Upper lobe of left lung (tissue), 6 donors: ENCODE data around the gene AJUBA. TPM values are rescaled to one million over a fixed set of nuclear protein-coding genes. Genes with fewer than 3 reads are reported as not detected.

Source experiments
- ATAC-seq, 2 donors: fragments of 200-7000 bp; cut with Tn5 transposase; one replicate each; pipeline ENCODE4 v1.9.1; 2022; ENCODE audit warnings: mild to moderate bottlenecking in 2 of 2, moderate library complexity in 2 of 2; ENCODE audit not compliant: low FRiP score in 2 of 2
- DNase-seq, 2 donors: peaks; one replicate each; pipeline ENCODE4 v3.0.0-alpha.2; 2019 to 2020
- H3K27ac ChIP-seq, 4 donors: fragments of 200-600 bp; sonication (generic); one replicate each; pipeline ENCODE4 v1.5.1; 2016 to 2019
- H3K27me3 ChIP-seq, 4 donors: fragments of 200-600 bp; sonication (generic); one replicate each; pipeline ENCODE4 v1.5.1; 2017 to 2019
- H3K36me3 ChIP-seq, 4 donors: fragments of 200-600 bp; sonication (generic); one replicate each; pipeline ENCODE4 v1.5.1; 2016 to 2019
- H3K4me1 ChIP-seq, 4 donors: fragments of 200-600 bp; sonication (generic); one replicate each; pipeline ENCODE4 v1.5.1; 2018 to 2019
- H3K4me3 ChIP-seq, 4 donors: fragments of 200-600 bp; sonication (generic); one replicate each; pipeline ENCODE4 v1.5.1; 2017 to 2019; ENCODE audit warnings: mild to moderate bottlenecking in 2 of 4, moderate library complexity in 1 of 4
- H3K9me3 ChIP-seq, 4 donors: fragments of 200-600 bp; sonication (generic); one replicate each; pipeline ENCODE4 v1.5.1; 2018 to 2019
- EP300 ChIP-seq, 4 donors: sonication (generic); formaldehyde crosslinking; IDR thresholded peaks; one replicate each; pipeline ENCODE4 v1.5.1; 2017; ENCODE audit warnings: antibody characterized with exemption in 4 of 4, control low read depth in 2 of 4
- POLR2A ChIP-seq, 4 donors: fragments of 450-650 bp; IDR thresholded peaks; one replicate each; pipeline ENCODE4 v1.5.1; 2016 to 2017; ENCODE audit warnings: antibody characterized with exemption in 4 of 4, mild to moderate bottlenecking in 2 of 4
- POLR2AphosphoS5 ChIP-seq, 2 donors: sonication (generic); formaldehyde crosslinking; IDR thresholded peaks; one replicate each; pipeline ENCODE4 v1.5.1; 2017; ENCODE audit warnings: antibody characterized with exemption in 2 of 2
- WGBS, 2 donors: methylation state at CpG; one replicate each; pipeline ENCODE4 v1.1.5; 2017 to 2018; 5-methylcytosine and 5-hydroxymethylcytosine counted together
- total RNA-seq, 6 donors: library from RNA; depleted of rRNA in 4 of 6; stranded (reverse); fragments of >200 nt in 4 of 6; gene quantifications; one replicate each; pipeline versions ENCODE4 v1.1.0 to v1.2.1, GENCODE V29; 2016 to 2021
- TF ChIP-seq, protein P1 (sequence below), 6 experiments: fragments of 450-650 bp in 4 of 6; fragments of 200-600 bp in 2 of 6; sonication (generic) in 2 of 6; IDR thresholded peaks; one replicate each; pipeline ENCODE4 v1.5.1; 2016 to 2019; ENCODE audit warnings: antibody characterized with exemption in 6 of 6
- donor health status: DM: no; HTN: no; CAD: no; lungs with moderate emphysema.
- donor health status: DM: no; HTN: yes; CAD: no; lungs with severe emphysema.

Gene AJUBA
- total RNA-seq, 6 donors from 2014 or later: 34.4 to 50.3 (median 39.5) TPM

DNA sequence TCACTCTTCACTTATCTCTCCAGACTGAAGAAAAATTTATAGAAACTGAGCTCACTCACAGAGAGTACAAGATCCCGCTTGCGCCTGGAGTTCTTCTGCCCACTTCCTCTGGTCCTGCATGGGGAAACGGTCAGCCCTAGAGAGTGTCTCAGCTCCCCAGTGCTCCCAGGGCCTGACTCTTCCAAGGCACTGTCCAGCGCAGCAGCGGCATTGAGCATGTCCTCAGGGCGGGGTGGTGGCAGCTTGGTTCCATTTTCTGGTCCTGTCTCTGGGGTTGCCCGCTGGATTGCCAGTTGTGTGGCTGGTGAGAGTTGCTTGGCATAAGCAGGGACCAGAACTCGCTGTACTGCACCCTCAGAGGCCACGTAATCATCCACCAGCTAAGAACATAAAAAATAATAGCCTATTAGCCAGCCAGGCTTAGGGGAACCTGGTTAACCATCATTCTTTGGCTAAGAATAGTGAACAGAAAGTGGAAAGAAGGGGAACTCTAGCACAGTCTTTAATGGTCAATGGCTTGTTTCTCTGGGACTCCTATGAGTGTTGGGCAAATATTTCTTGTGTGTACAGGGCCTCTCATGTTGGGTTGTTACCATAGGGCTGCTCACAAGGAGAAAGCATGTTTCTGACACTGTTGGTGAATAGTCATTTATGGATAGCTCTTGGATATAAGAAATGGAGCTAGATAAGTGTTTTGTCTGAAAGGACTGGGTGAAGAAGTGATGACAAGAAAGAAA lies 13.7 kb upstream of the AJUBA start:
- Histone ChIP-seq H3K4me1 (peaks cover 6 to 14% (median 9%) of the 10 kb centered on the region in 4 donors), H3K27me3 (no peaks in the 10 kb centered on the region), H3K9me3 (no peaks in the 10 kb centered on the region), H3K36me3 (peaks cover 0 to 12% (median 2%) of the 10 kb centered on the region in 4 donors), H3K27ac (peak overlapping the region in 1 of 4 donors; percentile 27), H3K4me3 (no peak overlapping the region)
- peak in 1 of 2 donors; percentile 56 for ATAC-seq
- WGBS, 2 donors: 72 to 81% methylated on average over 5 to 9 of the region's 9 CpGs
- no peak for DNase-seq
- no peak for TF ChIP-seq EP300 (IDR thresholded peaks at IDR 0.05)
- TF ChIP-seq POLR2A (IDR thresholded peaks at IDR 0.05): no peak
- no peak for TF ChIP-seq POLR2AphosphoS5 (IDR thresholded peaks at IDR 0.05)
- TF ChIP-seq, protein P1, sequence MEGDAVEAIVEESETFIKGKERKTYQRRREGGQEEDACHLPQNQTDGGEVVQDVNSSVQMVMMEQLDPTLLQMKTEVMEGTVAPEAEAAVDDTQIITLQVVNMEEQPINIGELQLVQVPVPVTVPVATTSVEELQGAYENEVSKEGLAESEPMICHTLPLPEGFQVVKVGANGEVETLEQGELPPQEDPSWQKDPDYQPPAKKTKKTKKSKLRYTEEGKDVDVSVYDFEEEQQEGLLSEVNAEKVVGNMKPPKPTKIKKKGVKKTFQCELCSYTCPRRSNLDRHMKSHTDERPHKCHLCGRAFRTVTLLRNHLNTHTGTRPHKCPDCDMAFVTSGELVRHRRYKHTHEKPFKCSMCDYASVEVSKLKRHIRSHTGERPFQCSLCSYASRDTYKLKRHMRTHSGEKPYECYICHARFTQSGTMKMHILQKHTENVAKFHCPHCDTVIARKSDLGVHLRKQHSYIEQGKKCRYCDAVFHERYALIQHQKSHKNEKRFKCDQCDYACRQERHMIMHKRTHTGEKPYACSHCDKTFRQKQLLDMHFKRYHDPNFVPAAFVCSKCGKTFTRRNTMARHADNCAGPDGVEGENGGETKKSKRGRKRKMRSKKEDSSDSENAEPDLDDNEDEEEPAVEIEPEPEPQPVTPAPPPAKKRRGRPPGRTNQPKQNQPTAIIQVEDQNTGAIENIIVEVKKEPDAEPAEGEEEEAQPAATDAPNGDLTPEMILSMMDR (IDR thresholded peaks at IDR 0.05): no peak

DNA sequence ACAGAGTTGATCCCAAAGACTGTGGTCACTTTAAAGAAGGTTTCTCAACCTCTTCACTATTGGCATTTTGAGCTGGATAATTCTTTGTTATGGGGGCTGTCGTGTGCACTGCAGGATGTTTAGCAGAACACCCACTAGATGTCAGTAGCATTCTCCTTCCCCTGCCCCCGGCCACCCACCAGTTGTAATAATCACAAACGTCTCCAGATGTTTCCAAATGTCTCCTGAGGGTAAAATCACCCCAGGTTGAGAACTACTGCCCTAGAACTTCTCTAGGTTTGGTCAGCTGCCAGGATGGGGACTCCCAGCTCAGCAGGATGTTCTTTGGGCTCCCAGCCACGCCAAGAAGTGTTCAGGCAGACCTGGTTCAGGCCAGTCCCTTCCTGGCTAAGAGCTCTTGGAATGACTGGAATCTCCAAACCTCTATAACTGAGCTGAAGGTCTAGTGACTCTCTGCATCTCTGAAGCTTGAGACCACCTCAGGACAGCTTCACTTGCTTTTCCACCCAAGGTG lies 12.5 kb upstream of the AJUBA start:
- DNase-seq: peak in 1 of 2 donors; percentile 78
- H3K4me1 ChIP-seq: peaks cover 6 to 14% (median 9%) of the 10 kb centered on the region in 4 donors
- 11 to 12% methylated on average over 4 of the region's 4 CpGs for WGBS, 2 donors
- H3K4me3 ChIP-seq: no peak overlapping the region
- no peaks in the 10 kb centered on the region for H3K9me3 ChIP-seq
- ATAC-seq: peak; percentile 60 to 73
- TF ChIP-seq POLR2AphosphoS5 (IDR thresholded peaks at IDR 0.05): no peak
- TF ChIP-seq, protein P1 (IDR thresholded peaks at IDR 0.05): peak in 5 of 6 experiments; percentile 14 to 51 (median 24)
- no peak for TF ChIP-seq EP300 (IDR thresholded peaks at IDR 0.05)
- no peak for TF ChIP-seq POLR2A (IDR thresholded peaks at IDR 0.05)
- no peaks in the 10 kb centered on the region for H3K27me3 ChIP-seq
- peaks cover 0 to 12% (median 2%) of the 10 kb centered on the region in 4 donors for H3K36me3 ChIP-seq
- H3K27ac ChIP-seq: no peak overlapping the region

DNA sequence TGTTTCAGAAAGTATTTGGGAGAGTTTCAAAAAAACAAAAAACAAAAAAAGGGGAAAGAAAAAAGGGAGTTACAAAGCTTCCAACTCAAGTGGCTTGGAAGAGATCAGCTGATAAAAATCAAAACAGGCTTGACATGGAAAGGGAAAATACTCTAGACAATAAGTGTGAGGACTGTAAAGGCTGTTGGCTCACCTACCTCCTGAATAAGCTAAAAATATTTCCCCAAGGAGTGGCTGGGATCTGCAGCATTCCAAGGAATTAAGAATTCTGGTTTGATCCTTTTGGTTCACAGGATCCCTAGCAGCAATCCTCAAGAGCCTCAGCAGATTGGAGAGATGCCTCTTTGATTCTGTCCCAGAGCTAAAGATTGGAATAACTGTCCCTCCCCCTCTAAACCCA lies 11.2 kb upstream of the AJUBA start:
- no peak overlapping the region for H3K4me3 ChIP-seq
- no peak overlapping the region for H3K27ac ChIP-seq
- no peaks in the 10 kb centered on the region for H3K27me3 ChIP-seq
- TF ChIP-seq POLR2AphosphoS5 (IDR thresholded peaks at IDR 0.05) (no peak), EP300 (IDR thresholded peaks at IDR 0.05) (no peak), POLR2A (IDR thresholded peaks at IDR 0.05) (no peak)
- TF ChIP-seq, protein P1 (IDR thresholded peaks at IDR 0.05): no peak
- peaks cover 6 to 14% (median 9%) of the 10 kb centered on the region in 4 donors for H3K4me1 ChIP-seq
- no peak for ATAC-seq
- H3K9me3 ChIP-seq: no peaks in the 10 kb centered on the region
- DNase-seq: no peak
- peaks cover 0 to 11% (median under 1%) of the 10 kb centered on the region in 4 donors for H3K36me3 ChIP-seq

DNA sequence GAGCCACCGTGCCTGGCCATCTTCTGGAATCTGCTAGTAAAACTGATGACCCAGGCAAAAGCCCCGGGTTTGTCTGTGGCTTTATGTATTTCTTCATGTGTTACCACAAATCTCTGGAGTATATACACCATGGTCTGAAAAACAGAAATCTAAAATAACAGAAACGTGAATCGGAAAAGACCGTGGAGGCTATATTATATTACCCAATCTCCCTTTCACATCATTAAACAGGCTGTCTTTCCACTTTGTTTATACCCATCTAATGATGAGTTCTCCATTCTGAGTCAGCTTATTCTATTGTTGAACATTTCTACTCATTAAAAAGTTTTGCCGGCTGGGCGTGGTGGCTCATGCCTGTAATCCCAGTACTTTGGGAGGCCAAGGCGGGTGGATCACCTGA lies 9.5 kb upstream of the AJUBA start:
- DNase-seq: no peak
- TF ChIP-seq EP300 (IDR thresholded peaks at IDR 0.05) (no peak), POLR2AphosphoS5 (IDR thresholded peaks at IDR 0.05) (no peak)
- TF ChIP-seq, protein P1 (IDR thresholded peaks at IDR 0.05): no peak
- H3K27me3 ChIP-seq: no peaks in the 10 kb centered on the region
- no peak overlapping the region for H3K4me3 ChIP-seq
- peaks cover 6 to 14% (median 9%) of the 10 kb centered on the region in 4 donors for H3K4me1 ChIP-seq
- H3K36me3 ChIP-seq: peaks cover 0 to 10% (median 0%) of the 10 kb centered on the region in 4 donors
- no peak for ATAC-seq
- H3K9me3 ChIP-seq: no peaks in the 10 kb centered on the region
- 95 to 97% methylated on average over 8 of the region's 8 CpGs for WGBS, 2 donors
- H3K27ac ChIP-seq: no peak overlapping the region
